Measurements from ENCODE around the gene ANKS3.

Gene ANKS3

GRCh38 chr16:4646773-4647643, 87.1 kb downstream of the ANKS3 start:
- no peak overlapping the region for H3K4me2 ChIP-seq
- no peak for TF ChIP-seq Cebpa-rat (IDR thresholded peaks at IDR 0.05)
- H4K20me1 ChIP-seq = peaks cover 99% of the 10 kb centered on the region
- no peak overlapping the region for H3K4me3 ChIP-seq
- H3K27ac ChIP-seq = no peak overlapping the region
- peaks cover 64% of the 10 kb centered on the region for H3K36me3 ChIP-seq
- H3K4me1 ChIP-seq = peaks cover 28% of the 10 kb centered on the region
- no peaks in the 10 kb centered on the region for H3K27me3 ChIP-seq
- H3K9me3 ChIP-seq = no peaks in the 10 kb centered on the region
- H3K9ac ChIP-seq = no peak overlapping the region

Measured in BLaER1 (cell line).